Neural crest cell (in vitro differentiated cells): ENCODE measurements around the gene ZNF516. TPM values are rescaled to one million over a fixed set of nuclear protein-coding genes. Genes with fewer than 3 reads are reported as not detected.

ENCODE experiments used
- DNase-seq: peaks from one replicate; pipeline ENCODE4 v3.0.0; 2021; ENCODE audit warnings: low read depth, mixed read lengths, low spot score
- H3K27ac Mint-ChIP-seq: one replicate; pipeline ENCODE4 v1.8.0; 2021; ENCODE audit warnings: mild to moderate bottlenecking, mixed read lengths; ENCODE audit not compliant: unreplicated experiment
- H3K27me3 Mint-ChIP-seq: 2 replicates; pipeline ENCODE4 v1.8.0; 2021; ENCODE audit warnings: low read depth, mild to moderate bottlenecking, mixed read lengths
- H3K36me3 Mint-ChIP-seq: 2 replicates; pipeline ENCODE4 v1.8.0; 2021; ENCODE audit warnings: low read depth, mild to moderate bottlenecking, mixed read lengths
- H3K4me1 Mint-ChIP-seq: 2 replicates; pipeline ENCODE4 v1.8.0; 2021; ENCODE audit warnings: mixed read lengths
- H3K4me3 Mint-ChIP-seq: one replicate; pipeline ENCODE4 v1.8.0; 2021; ENCODE audit warnings: mild to moderate bottlenecking, mixed read lengths
- H3K9me3 Mint-ChIP-seq: 2 replicates; pipeline ENCODE4 v1.8.0; 2021; ENCODE audit warnings: mixed read lengths
- CTCF ChIP-seq: fragments of 200-600 bp; sonication (generic); conservative IDR thresholded peaks from 2 replicates; pipeline ENCODE4 v1.5.0; 2021; ENCODE audit warnings: antibody characterized with exemption, mild to moderate bottlenecking
- total RNA-seq: library from RNA; stranded (reverse); gene quantifications from 2 replicates; pipeline ENCODE4 v1.2.1, GENCODE V29; 2021

ZNF516 gene
- total RNA-seq, 1 donor from 2014 or later: 91.2 TPM

DNA sequence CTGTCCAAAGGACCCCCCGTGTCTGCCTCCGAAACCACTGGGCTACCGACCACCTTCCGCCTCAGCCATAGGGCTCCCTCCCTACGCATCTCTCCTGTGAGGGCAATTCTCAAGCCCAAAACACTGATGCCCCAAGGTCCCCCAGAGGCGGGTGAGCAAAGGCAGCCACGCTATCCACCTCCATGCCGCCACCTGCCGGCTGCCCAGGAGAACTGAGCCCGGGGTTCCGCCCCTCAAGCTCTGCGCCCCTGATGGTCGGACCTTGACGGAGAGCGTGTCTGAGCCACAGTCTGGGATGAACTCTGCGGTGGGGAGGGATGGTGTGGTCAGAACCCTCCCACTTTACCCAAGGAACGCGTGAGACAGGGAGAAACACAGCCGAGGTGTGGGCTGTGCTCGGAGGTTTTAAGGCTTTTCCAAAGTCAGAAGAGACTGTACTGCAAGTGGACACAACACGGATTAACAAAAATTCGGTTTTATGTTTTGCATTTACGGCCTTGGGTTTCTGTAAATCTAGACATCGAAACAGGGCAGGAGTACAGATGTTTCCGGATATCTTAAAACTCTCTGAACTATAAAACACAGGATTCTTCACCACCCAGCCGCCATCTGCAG is 114.1 kb downstream of the ZNF516 start:
- Mint-ChIP-seq H3K9me3 (peaks cover 2% of the 10 kb centered on the region), H3K4me3 (no peak overlapping the region), H3K27me3 (no peaks in the 10 kb centered on the region), H3K27ac (no peak overlapping the region), H3K4me1 (peaks cover 19% of the 10 kb centered on the region), H3K36me3 (peaks cover 27% of the 10 kb centered on the region)
- peak; percentile 61 for TF ChIP-seq CTCF
- peak; percentile 27 for DNase-seq

GRCh38 chr18:76380127-76380729 is 114.8 kb downstream of the ZNF516 start:
- Mint-ChIP-seq H3K27ac (peak overlapping the region; percentile 78), H3K4me3 (peak overlapping the region; percentile 69), H3K4me1 (peaks cover 17% of the 10 kb centered on the region), H3K36me3 (peaks cover 33% of the 10 kb centered on the region), H3K9me3 (peaks cover 2% of the 10 kb centered on the region), H3K27me3 (no peaks in the 10 kb centered on the region)
- no peak for TF ChIP-seq CTCF
- no peak for DNase-seq

DNA sequence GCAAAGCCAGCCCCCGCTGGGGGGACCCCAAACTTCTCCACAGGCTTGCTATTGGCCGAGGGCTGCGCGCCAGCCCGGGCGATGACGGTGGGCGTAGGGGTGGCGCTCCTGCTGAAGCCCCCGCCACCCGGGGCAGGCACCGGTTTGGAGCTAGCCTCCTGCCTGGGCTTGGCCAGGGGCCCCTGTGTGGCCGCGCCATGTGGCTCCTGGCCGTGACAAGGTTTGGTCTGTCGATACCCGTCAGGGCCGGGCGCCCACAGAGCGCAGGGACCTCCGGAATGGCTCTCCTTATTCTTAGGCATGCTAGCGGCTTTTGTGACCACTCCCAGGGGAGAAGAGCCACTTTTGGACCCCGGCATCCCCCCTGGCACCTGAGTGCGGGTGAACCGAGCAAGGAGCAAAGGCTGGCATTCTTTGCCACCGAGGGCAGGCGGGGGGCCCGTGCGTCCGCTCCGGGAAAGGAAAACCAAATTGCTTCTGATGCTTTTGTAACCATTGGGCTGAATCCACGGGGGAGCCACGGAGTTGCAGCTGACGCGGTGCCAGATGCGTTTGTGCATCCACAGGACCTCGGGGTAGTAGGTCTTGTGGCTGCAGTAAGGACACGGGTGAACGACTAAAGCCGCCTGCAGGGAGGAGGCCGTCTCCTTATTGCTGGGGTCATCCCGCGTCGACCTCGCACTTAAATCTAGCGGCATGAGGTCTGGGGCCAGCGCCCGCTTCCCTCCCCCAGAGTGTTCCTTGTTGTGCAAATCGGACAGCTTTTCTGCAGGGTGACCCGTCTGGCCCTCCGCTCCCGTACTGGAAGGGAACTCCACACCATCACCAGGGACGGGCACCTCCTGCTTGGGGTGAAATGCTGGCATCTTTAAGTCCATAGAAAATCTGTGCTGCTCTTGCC is 115.6 kb downstream of the ZNF516 start:
- H3K9me3 Mint-ChIP-seq: peaks cover 2% of the 10 kb centered on the region
- no peak for TF ChIP-seq CTCF
- DNase-seq: no peak
- H3K27me3 Mint-ChIP-seq: no peaks in the 10 kb centered on the region
- H3K4me1 Mint-ChIP-seq: peaks cover 24% of the 10 kb centered on the region
- peak overlapping the region; percentile 69 for H3K4me3 Mint-ChIP-seq
- no peak overlapping the region for H3K27ac Mint-ChIP-seq
- H3K36me3 Mint-ChIP-seq: peaks cover 41% of the 10 kb centered on the region

GRCh38 chr18:76378526-76379215 is 116.4 kb downstream of the ZNF516 start:
- Mint-ChIP-seq H3K36me3 (peaks cover 43% of the 10 kb centered on the region), H3K27ac (no peak overlapping the region), H3K4me1 (peaks cover 26% of the 10 kb centered on the region), H3K4me3 (no peak overlapping the region), H3K27me3 (no peaks in the 10 kb centered on the region), H3K9me3 (peaks cover 2% of the 10 kb centered on the region)
- no peak for TF ChIP-seq CTCF
- DNase-seq: no peak

GRCh38 chr18:76377359-76377756 is 117.7 kb downstream of the ZNF516 start:
- no peak for TF ChIP-seq CTCF
- no peak overlapping the region for H3K4me3 Mint-ChIP-seq
- no peak overlapping the region for H3K27ac Mint-ChIP-seq
- H3K4me1 Mint-ChIP-seq: peaks cover 27% of the 10 kb centered on the region
- peaks cover 47% of the 10 kb centered on the region for H3K36me3 Mint-ChIP-seq
- H3K27me3 Mint-ChIP-seq: no peaks in the 10 kb centered on the region
- no peak for DNase-seq
- H3K9me3 Mint-ChIP-seq: peaks cover 2% of the 10 kb centered on the region
